Fibroblast of mammary gland (primary cell): Measurements from ENCODE around the gene SLC6A12.
"Not testable (repeated sequence)": the region's sequence is repeated elsewhere in the genome, so short reads cannot be mapped to it uniquely, and the experiment has no call there.

Experiments used
- DNase-seq: peaks from one replicate; pipeline ENCODE4 v3.0.0-alpha.2; 2010; ENCODE audit warnings: low read depth
- H3K4me3 ChIP-seq: 2 replicates; pipeline ENCODE4 v1.5.1; 2011; ENCODE audit warnings: low read depth, mild to moderate bottlenecking, low read length, moderate library complexity; ENCODE audit not compliant: control insufficient read depth
- TF ChIP-seq, protein P1 (sequence below): conservative IDR thresholded peaks from 2 replicates; pipeline ENCODE4 v1.5.1; 2011; ENCODE audit warnings: low read depth, low read length, inconsistent platforms; ENCODE audit not compliant: control insufficient read depth, insufficient read depth

SLC6A12 gene

DNA sequence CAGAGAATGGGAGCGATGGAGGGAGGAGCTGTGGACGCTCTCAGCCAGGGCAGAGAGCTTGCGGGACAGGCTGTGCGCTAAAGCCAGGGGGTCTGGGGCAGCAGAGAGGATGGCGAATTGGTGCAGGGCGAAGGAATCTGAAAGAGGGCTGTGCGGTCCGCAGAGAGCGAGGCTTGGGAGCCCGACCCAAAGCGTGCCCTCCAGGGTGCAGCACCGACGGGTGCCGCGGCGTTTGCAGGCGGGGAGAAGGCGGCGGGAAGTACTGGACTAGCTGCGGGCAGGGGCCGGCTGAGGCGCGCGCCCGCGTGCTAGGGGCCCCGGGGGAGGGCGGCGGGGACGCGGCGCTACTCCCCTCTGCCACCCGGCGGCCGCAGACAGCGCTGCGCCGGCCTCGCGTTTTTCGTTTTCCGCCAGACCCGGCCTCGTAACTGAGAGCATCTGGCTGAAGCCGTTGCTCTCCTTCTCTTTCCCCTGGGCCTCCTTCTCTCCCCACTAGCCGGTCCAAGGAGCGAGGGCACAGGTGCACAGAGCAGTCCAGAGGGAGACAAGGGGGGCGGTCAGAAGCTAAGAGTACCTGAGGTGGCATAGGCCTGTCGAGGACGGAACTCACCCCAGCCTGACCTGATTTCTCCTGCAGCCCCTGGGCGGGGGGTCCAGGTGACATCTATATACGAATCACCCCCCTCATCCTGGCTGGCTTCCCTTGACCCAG is 24.9 kb downstream of the SLC6A12 start:
- peak; percentile 39 for DNase-seq
- TF ChIP-seq, protein P1, sequence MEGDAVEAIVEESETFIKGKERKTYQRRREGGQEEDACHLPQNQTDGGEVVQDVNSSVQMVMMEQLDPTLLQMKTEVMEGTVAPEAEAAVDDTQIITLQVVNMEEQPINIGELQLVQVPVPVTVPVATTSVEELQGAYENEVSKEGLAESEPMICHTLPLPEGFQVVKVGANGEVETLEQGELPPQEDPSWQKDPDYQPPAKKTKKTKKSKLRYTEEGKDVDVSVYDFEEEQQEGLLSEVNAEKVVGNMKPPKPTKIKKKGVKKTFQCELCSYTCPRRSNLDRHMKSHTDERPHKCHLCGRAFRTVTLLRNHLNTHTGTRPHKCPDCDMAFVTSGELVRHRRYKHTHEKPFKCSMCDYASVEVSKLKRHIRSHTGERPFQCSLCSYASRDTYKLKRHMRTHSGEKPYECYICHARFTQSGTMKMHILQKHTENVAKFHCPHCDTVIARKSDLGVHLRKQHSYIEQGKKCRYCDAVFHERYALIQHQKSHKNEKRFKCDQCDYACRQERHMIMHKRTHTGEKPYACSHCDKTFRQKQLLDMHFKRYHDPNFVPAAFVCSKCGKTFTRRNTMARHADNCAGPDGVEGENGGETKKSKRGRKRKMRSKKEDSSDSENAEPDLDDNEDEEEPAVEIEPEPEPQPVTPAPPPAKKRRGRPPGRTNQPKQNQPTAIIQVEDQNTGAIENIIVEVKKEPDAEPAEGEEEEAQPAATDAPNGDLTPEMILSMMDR = peak; percentile 40
- H3K4me3 ChIP-seq = peak overlapping the region; percentile 38

DNA sequence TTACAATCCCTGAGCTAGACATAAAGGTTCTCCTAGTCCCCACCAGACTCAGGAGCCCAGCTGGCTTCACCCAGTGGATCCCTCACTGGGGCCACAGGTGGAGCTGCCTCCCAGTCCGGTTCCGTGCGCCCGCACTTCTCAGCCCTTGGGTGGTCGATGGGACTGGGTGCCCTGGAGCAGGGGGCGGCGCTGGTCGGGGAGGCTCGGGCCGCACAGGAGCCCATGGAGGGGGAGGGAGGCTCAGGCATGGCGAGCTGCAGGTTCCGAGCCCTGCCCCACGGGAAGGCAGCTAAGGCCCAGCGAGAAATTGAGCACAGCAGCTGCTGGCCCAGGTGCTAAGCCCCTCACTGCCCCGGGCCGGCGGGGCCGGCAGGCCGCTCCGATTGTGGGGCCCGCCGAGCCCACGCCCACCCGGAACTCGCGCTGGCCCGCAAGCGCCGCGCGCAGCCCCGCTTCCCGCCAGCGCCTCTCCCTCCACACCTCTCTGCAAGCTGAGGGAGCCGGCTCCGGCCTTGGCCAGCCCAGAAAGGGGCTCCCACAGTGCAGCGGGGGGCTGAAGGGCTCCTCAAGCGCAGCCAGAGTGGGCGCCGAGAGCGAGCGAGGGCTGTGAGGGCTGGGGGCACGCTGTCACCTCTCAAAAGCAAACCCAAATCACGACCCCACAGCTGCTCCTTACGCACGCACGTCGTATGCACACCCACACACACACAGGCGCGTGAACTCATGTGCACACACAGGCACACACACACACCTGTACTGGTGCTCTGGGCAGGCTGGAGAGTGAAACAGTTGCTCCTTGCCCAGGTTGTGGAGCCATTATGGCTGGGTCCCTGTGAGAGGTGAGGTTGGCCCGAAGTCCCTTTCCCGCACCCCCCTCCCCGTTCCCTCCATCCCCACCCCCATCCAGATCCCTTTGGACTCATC is 25.7 kb downstream of the SLC6A12 start:
- H3K4me3 ChIP-seq = peak overlapping the region; percentile 38
- not testable (repeated sequence) for DNase-seq

DNA sequence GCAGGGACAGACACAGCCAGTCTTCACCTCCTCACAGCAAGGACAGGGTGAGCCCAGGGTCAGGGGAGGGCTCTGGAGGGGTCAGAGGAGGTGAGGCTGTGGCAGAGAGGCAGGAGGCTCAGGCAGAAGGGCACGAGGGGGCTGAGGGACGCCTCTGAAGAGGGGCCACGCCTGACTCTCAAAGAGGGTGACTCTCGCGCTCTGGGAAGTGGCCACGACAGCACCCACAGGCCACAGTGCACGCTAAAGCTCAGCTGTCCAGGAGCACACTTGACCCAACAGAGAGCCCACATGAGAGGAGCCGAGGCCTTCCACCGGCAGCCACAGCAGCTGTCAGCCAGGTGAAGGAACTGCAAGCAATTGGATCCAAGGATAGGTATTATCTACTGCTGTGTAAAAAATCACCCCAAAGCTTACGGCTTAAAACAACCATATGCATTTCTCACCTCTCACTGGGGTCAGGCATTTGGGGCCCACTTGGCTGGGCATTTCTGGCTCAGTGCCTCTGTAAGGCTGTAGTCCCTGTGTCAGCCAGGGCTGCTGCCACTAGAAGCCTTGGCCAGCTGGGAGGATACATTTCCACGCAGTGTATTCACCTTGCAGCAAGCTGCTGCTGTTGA is 27.8 kb downstream of the SLC6A12 start:
- TF ChIP-seq, protein P1 = no peak
- no peak overlapping the region for H3K4me3 ChIP-seq
- DNase-seq = no peak

DNA sequence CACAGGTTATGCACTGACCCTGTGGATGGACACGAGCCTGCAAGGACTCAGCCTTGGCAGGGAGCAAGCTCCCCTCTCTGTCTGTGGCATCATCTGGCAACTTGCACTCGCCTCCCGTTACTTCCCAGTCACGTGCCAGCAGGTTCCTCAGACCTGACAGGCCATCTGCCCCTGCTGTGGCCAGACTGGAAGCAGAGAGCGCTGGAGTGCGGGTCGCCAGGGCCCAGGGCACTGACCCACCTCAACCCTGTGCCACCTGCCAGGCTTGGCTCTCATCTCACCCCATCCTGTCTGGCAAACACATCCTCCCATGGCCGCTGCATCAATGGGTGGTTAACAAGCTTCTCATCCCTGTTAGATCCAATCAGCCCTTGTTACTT is 28.4 kb downstream of the SLC6A12 start:
- DNase-seq = no peak
- TF ChIP-seq, protein P1 = no peak

DNA sequence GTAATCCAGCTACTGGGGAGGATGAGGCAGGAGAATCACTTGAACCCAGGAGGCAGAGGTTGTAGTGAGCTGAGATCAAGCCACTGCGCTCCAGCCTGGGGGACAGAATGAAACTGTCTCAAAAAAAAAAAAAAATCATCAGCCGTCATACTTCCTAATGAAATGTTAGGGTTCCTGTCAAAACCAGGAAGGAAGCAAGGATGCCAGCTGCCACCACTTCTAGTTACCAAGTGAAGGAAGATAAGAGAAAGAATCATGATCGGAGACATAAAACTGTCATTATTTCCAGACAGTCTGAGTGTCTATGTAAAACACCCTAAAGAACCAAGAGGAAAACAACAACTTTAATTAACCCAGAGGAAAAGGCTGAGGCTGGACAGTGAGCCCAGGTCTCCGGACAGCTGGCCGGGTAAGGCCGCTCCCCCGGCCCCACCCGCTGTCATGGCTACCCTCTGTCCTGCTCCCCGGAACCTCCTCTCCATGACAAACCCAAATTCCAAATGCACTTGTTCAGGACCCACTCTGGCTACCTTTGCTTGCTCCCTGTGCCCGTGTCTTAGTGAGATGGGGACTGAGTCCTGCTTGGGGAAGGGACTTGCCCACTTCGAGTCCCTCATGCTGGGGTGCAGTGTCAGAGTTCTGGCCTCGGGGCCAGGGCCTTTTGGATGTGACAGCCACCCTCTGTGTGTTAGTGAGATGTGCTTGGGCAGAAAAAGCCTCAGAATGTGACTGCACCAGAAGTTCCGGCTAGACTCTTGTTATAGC is 29.0 kb downstream of the SLC6A12 start:
- TF ChIP-seq, protein P1 = no peak
- H3K4me3 ChIP-seq = no peak overlapping the region
- no peak for DNase-seq

More for the DNA sequence above, 28.4 kb downstream of the SLC6A12 start:
- H3K4me3 ChIP-seq = no peak overlapping the region

DNA sequence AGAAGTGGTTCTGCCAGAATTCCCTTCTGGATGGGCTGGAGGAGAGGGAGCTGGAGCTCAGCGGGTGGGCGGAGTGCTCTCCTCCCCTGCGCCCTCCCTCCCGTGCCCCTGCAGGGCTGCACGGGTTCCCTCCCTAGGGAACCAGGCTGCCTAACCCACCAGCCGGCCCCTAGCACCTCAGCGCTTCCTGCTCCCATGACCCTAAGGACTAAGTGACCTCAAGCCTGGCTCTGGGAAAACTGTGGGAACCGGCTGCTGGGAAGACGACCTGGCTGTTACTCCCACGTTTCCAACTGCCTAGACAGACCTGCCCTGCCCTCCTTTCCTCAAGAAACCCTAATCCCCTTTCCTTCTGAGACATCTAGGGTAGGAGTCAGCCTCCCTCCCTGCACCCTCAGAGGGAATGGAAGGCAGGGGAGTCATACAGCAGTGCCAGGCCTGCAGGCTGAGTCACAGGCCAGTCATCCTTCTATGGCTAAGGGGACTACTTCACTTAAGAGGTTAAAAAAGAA is 31.5 kb downstream of the SLC6A12 start:
- H3K4me3 ChIP-seq = no peak overlapping the region
- TF ChIP-seq, protein P1 = no peak
- DNase-seq = peak; percentile 88
